Measurements from ENCODE around the gene FAM72C.
"Not testable (repeated sequence)": the region's sequence is repeated elsewhere in the genome, so short reads cannot be mapped to it uniquely, and the experiment has no call there.

DNA sequence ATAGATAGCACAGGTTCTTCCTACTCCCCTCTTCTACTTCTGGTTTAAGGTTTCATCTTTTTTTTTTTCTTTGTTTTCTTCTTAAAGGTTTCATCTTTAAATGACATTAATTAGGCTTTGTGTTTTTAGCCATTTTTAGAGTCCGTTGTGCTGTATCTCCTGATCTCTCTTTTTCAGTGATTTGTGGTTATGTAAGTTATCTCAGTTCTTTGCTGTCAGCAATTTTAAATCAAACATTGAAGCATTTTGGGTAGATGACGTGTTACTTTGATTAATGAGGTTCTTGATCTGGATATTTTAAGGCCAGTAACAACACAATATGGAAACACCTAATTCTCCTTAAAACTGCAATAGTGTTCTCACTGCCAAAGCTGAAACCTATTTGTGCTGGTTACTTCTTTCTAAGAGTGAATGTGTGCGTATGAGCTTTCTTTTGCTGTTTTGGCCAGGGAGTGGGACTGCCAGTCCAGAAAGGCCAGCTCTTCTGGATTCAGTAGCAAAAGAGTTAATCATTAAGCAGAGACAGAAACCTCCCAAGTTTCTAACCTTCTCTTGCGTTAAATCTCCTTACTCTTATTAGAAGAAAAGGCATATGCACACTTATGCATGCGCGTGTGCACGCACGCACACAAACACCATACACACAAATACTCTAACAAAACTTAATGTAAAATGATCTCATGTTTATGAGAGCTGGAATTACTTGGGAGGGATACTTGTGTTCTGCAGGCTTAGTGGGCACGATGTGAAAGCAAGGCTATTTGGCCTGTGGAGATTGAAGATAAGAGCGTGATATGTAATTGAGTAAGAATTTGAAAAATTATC lies 17.0 kb upstream of the FAM72C start:
- not testable (repeated sequence) for TF ChIP-seq POLR2AphosphoS5, CTCF (IDR thresholded peaks at IDR 0.05)

All from prostate gland (tissue), 2 donors.